GM18526 (cell line): ENCODE measurements around the gene PNKP.

ENCODE experiments used
- POLR2A ChIP-seq: IDR thresholded peaks from 3 replicates; pipeline ENCODE4 v1.6.1; 2011; ENCODE audit not compliant: insufficient read length; ENCODE audit errors: extremely low read depth

Gene PNKP

GRCh38 chr19:49894879-49895565 is 27.6 kb upstream of the PNKP start:
- TF ChIP-seq POLR2A, result no peak

DNA sequence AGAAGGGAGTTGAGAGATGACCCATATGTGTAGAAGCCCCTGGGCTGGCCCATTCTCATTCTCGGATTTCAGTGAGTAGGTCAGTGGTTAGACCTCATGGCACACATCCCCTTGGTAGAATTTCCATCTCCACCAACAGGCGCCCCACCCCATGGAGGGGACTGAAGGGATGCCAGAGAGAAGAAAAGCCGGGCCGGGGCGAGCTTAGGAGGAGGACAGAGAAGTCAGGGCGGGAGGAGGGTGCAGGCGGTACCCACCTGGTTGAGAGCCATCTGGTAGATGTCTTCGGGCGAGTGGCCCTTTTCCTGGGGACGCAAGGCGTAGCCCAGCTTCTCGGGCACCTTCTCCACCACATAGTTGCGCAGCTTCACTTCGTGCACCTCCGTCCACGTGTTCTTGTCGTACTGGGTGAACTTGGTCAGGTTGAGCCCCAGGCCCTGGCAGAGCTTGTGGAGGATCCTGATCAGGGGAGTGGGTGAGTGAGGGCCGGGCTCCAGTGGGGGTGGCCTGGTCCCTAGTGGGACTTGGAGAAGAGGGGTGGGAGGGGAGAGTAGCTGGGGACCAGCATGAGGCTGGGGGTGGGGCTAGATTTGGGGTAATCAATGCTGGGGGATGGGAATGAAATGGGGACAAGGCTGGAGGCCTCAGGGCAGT is 26.8 kb upstream of the PNKP start:
- peak; percentile 25 for TF ChIP-seq POLR2A

DNA sequence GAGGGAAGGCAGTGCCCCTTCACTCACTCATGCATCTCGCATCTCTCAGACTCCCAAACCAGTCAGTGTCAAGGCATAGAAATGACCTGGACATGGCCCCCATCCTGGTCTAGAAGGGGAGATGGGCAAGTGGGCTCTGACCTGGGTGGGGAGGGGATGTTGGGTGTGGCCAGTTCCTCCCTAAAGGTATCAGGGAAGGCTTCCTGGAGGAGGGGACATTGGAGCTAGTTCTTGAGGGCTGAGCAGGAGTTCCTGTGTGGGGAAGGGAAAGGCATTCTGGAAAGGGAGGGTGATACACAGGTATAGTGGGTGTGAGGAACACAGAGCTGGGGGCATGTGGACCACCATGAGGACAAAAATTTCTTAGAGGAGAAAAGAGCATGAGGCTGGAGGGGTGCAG is 25.3 kb upstream of the PNKP start:
- TF ChIP-seq POLR2A, result no peak

DNA sequence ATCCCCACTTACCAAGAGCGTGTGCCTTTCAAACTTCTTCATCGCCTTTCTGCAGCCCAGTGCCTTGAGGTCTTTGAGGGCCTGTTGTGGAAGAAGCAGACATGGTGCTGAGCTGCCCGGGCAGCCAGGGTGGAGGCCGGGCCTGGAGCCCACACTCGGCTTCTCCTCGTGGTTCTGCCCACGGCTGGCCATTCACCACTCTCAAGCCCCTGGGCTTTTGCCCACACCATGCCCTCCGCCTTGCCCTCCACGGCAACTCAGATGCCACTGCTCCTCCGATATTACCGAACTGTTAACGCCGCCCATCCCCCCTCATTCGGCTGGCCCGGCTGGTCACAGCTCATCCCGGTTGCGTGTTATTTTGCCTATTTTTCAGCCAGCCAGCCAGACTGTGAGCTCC is 24.0 kb upstream of the PNKP start:
- no peak for TF ChIP-seq POLR2A

DNA sequence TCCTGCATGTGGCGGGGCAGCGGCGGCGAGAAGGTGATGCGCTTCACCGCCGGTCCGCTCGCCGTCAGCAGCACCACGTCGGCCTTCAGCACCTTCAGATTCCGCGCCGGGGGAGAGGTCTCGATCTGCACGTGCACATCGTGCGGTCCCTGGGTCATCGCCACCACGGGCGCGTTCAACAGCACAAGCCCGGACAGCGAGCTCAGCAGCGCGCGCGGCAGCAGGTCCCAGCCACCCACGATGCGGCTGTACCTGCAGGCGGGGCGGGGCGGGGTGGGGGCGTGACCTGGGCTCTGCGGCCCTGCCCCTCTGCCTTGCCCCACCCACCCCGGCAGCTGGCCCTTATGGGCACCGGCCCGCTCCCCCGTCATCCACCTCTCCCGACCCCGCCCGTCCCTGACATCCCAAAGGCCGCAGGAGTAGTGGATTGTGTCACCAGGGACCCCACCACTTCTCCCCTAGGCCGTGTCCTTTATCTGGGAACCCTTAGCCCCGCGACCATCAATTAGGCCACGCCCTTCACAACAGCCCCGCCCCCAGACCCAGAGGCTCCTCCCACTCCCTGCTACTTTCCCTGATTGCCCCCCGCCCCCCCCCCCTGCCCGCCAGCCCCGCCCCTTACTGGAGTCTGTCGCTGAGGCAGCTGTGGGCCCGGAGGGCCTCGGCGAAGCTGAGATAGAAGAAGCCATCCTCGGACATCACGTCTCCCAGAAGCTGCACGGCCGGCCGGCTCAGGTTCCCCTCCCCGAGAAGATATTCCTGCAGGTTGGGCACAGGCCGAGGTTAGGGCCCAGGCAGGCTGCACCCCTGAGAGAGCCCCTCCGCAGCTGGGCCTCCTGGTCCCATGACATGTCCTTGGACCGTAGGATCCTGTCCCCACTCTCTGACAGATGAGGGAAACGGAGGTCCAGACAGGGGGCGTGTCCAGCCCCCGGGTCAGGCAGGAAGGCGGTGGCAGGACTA is 23.3 kb upstream of the PNKP start:
- peak; percentile 13 for TF ChIP-seq POLR2A

DNA sequence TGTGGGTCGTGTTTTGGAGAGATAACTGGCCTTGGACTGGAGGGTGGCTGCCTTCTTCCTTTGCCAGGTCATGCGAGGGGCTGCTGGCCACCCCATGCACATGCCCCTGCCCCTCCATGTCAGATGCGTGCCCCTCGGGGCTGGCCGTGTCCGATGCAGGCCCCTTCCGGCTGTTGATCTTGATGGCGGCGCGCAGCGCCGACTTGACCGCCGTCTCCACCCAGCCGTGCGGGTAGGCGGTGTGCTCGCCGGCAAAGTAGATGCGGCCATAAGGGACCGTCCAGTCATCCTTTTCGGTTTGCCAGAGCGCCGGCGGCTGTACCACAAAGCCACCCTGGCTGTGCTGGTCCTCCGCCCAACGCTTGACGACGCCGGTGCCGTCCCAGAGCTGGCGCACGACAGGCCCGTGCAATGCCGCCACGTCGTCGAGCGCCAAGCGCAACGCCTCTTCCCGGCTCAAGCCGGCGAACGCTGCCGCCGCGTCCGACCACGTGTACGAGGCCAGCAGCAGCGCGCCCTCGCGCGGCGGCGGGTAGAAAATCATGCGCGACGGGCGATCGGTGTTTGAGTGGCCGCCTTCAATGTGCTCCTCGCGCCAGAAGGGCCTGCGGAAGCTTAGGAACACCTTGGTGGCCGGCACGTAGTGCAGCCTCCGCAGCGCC is 22.4 kb upstream of the PNKP start:
- TF ChIP-seq POLR2A, result no peak

DNA sequence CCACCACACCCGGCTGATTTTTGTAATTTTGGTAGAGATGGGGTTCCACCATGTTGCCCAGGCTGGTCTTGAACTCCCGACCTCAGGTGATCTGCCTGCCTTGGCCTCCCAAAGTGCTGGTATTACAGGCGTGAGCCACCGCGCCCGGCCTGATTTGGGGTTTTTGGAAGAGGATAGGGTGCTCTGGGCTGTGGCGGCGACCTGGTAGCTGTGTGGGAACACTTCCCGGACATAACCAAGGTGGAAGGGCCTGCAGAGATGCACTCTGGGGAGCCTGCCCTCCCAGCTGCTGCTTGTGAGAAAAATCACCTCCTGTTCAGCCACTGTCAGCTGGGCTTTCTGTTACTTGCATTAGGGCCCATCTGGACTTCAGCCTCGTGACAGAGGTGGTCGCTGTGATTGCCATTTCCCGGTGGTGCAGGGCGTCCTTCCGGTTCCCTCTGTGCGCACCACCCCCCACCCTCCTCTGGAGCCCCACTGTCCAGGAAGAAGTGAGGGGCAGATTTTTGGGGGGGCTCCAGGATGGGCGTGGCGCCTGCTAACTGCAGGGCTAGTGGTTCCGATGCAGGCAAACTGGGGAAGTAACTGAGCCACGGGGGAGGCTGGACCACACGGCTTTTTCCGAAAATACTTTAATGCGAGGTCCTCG is 21.8 kb upstream of the PNKP start:
- no peak for TF ChIP-seq POLR2A

GRCh38 chr19:49888510-49888824 is 21.1 kb upstream of the PNKP start:
- no peak for TF ChIP-seq POLR2A

DNA sequence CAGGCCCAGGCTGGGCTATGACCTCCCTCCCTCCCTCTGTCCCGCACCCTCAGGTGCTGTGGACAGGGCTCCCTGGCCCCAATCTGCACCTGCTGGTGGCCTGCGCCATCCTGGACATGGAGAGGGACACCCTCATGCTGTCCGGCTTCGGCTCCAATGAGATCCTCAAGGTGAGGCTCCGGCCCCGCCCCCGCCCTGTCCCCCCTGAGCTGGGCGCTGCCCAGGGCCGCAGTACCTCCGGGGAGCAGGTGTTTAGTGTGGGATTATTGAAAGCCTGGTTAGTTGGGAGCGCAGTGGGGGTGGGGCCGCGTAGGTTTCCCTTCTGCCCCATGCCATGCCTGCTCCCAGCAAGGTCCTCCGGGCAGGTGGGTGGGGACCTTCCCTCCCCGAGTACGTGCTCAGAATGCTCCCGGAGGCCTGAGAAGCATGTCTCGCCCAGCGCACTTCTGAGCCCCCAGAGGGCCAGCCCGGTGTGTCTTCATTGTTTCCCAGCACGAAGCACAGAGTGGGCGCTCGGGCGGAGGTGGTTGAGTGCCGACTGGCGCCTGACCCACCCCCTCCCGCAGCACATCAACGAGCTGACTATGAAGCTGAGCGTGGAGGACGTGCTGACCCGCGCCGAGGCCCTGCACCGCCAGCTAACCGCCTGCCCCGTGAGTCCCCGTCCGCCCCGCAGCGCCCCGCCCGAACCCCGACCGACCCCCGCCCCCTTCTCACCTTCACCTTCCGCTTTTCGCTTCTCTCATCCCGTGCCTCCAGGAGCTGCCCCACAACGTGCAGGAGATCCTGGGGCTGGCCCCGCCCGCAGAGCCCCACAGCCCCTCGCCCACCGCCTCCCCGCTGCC is 20.5 kb upstream of the PNKP start:
- TF ChIP-seq POLR2A, result no peak

- peak; percentile 11 for TF ChIP-seq POLR2A
Measured at GRCh38 chr19:49887037-49887664, 19.8 kb upstream of the PNKP start.

DNA sequence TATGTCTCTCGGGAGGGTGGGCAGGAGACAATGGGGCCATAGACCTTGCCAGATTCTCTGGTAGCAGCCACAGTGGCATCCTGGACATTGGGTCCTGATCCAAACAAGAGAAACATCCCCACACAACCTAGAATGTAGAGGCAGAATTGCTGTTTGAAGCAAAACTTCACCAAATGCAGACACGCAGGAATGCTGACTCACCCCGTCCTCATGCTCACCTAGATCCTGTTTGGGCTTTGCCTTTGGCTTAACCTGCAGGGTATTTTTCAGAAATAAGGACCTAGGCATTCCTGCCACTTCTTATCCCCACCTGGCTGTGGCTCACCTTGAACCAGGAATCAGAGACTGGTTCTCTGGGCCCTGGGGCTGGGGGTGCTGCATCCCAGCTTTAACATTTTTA is 17.4 kb upstream of the PNKP start:
- TF ChIP-seq POLR2A, result no peak

GRCh38 chr19:49884109-49884508 is 16.7 kb upstream of the PNKP start:
- no peak for TF ChIP-seq POLR2A

- TF ChIP-seq POLR2A, result no peak
Measured at GRCh38 chr19:49883094-49883493, 15.7 kb upstream of the PNKP start.

GRCh38 chr19:49882643-49883042 is 15.3 kb upstream of the PNKP start:
- no peak for TF ChIP-seq POLR2A
